Effector memory CD4-positive, alpha-beta T cell (primary cell): ENCODE results near the gene RTL5.
"Not testable (repeated sequence)": the region's sequence is repeated elsewhere in the genome, so short reads cannot be mapped to it uniquely, and the experiment has no call there.

Experiments used
- DNase-seq, 3 donors: peaks; one replicate each; pipeline ENCODE4 v3.0.0-alpha.2; 2020
- H3K27ac ChIP-seq: 2 replicates; pipeline ENCODE4 v1.7.0; 2013; ENCODE audit warnings: mild to moderate bottlenecking, low read length, moderate library complexity; ENCODE audit not compliant: insufficient read depth, poor library complexity, severe bottlenecking
- H3K27me3 ChIP-seq: replicated peaks from 2 replicates; pipeline ENCODE4 v1.7.0; 2013; ENCODE audit warnings: mild to moderate bottlenecking, low read length; ENCODE audit not compliant: insufficient read depth, control insufficient read depth, poor library complexity, severe bottlenecking
- H3K36me3 ChIP-seq: 2 replicates; pipeline ENCODE4 v1.7.0; 2013; ENCODE audit warnings: mild to moderate bottlenecking, low read length, moderate library complexity; ENCODE audit not compliant: control insufficient read depth, insufficient read depth
- H3K4me1 ChIP-seq: 2 replicates; pipeline ENCODE4 v1.7.0; 2013; ENCODE audit warnings: low read length, mild to moderate bottlenecking; ENCODE audit not compliant: control insufficient read depth, insufficient read depth, poor library complexity, severe bottlenecking
- H3K4me3 ChIP-seq: 2 replicates; pipeline ENCODE4 v1.7.0; 2013; ENCODE audit warnings: low read length, low read depth, mild to moderate bottlenecking; ENCODE audit not compliant: insufficient read depth, poor library complexity, severe bottlenecking
- H3K9me3 ChIP-seq: 2 replicates; pipeline ENCODE4 v1.7.0; 2013; ENCODE audit warnings: mild to moderate bottlenecking, low read length, moderate library complexity; ENCODE audit not compliant: control insufficient read depth
- total RNA-seq, 3 donors: gene quantifications; one replicate each; lab custom pipeline; 2026; lab: John Stamatoyannopoulos, UW

RTL5 gene
- total RNA-seq: 2.4 to 15.0 (median 8.5) reads per million in 3 donors

- Histone ChIP-seq H3K27ac (peak within 1 kb of the TSS; percentile 42), H3K9me3 (no peaks in the 10 kb centered on the region), H3K36me3 (no peaks in the 10 kb centered on the region), H3K4me1 (peaks cover 2% of the 10 kb centered on the region), H3K27me3 (no peaks in the 10 kb centered on the region), H3K4me3 (peak within 1 kb of the TSS; percentile 29)
- DNase-seq: peak; percentile 55 to 60 (median 59)
These were observed at the start of gene RTL5 for GRCh38 chrX:72131317-72132294. TSS of gene RTL5 (minus strand) at chrX:72131915.

DNA sequence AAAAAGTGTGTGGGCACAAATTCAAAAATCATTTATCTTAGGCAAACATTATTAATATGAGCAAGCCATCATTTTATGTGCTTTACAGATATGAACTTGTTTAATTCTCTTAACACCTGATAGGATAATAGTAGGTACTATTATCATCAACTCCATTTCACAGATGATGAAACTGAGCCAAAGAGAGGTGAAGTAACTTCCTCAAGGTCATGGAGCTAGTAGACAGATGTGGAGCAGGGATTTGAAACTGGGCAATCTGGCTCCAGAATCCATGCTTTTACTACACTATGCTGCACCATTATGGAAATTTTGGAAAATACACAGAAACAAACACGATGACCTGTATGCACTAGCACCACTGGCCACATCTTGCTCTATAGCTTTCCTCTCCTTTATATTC is 48.8 kb upstream of the RTL5 start:
- DNase-seq: no peak
- H3K4me1 ChIP-seq: no peaks in the 10 kb centered on the region
- H3K36me3 ChIP-seq: no peaks in the 10 kb centered on the region
- peak overlapping the region; percentile 61 for H3K27ac ChIP-seq
- no peaks in the 10 kb centered on the region for H3K9me3 ChIP-seq
- H3K4me3 ChIP-seq: peak overlapping the region; percentile 66
- no peaks in the 10 kb centered on the region for H3K27me3 ChIP-seq

GRCh38 chrX:72176981-72177380 is 45.3 kb upstream of the RTL5 start:
- Histone ChIP-seq H3K27me3 (no peaks in the 10 kb centered on the region), H3K9me3 (no peaks in the 10 kb centered on the region), H3K36me3 (no peaks in the 10 kb centered on the region), H3K27ac (no peak overlapping the region), H3K4me3 (no peak overlapping the region), H3K4me1 (no peaks in the 10 kb centered on the region)
- DNase-seq: no peak

DNA sequence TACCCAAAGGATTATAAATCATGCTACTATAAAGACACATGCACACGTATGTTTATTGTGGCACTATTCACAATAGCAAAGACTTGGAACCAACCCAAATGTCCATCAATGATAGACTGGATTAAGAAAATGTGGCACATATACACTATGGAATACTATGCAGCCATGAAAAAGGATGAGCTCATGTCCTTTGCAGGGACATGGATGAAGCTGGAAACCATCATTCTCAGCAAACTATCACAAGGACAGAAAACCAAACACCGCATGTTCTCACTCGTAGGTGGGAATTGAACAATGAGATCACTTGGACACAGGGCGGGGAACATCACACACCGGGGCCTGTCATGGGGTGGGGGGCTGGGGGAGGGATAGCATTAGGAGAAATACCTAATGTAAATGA is 44.6 kb upstream of the RTL5 start:
- H3K27ac ChIP-seq, H3K9me3 ChIP-seq, H3K27me3 ChIP-seq, H3K4me1 ChIP-seq, H3K4me3 ChIP-seq, H3K36me3 ChIP-seq, DNase-seq: not testable (repeated sequence)

DNA sequence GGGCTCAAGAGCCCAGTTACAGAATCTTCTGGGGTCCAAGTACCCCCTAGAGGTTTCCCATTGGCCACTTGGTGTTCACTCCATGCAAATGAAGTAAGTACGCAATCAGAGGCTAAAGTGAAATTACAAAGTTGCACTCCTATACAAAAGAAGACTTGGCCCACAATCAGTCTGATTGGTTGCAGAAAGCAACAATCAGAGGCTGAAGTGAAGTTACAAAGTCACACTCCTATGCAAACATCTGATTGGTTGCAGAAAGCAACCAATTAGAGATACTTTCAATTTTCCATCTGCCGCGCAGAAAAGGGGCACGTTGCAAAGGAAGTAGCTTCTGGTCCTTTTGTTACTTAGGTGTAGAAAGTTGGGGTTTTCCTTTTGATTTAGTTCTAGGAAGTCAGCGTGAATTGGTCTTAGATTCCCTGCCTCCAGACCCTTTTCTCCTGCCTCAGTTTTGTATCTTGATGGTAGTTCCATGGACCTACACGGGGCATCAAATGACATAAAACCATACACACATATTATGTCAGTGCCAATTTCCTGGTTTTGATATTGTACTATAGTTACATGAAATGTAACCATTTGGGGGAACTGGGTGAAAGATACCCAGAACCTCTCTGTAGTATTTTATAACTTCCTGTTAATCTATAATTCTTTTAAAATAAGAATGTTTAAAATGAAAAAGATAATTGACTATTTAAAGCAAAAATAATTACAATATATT is 37.5 kb upstream of the RTL5 start:
- no peak overlapping the region for H3K4me3 ChIP-seq

GRCh38 chrX:72165551-72165950 is 33.8 kb upstream of the RTL5 start:
- no peak for DNase-seq
- no peaks in the 10 kb centered on the region for H3K4me1 ChIP-seq

More for the DNA sequence above, 37.5 kb upstream of the RTL5 start:
- H3K9me3 ChIP-seq: no peaks in the 10 kb centered on the region
- H3K4me1 ChIP-seq: no peaks in the 10 kb centered on the region
- H3K27ac ChIP-seq: peak overlapping the region; percentile 60
- peak; percentile 5 to 43 (median 9) for DNase-seq
- no peaks in the 10 kb centered on the region for H3K36me3 ChIP-seq
- H3K27me3 ChIP-seq: no peaks in the 10 kb centered on the region

DNA sequence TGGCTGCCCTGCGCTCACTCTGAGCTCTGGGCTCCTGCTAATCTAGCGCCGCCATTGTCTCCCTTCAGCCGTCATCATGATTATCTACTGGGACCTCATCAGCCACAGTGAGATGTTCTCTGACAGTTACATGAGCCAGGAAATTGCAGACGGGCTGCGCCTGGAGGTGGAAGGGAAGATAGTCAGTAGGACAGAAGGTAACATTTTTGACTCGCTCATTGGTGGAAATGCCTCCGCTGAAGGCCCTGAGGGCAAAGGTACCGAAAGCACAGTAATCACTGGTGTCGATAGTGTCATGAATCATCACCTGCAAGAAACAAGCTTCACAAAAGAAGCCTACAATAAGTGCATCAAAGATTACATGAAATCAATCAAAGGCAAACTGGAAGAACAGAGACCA is 28.1 kb upstream of the RTL5 start:
- no peaks in the 10 kb centered on the region for H3K9me3 ChIP-seq
- H3K27ac ChIP-seq: no peak overlapping the region
- no peaks in the 10 kb centered on the region for H3K36me3 ChIP-seq
- no peaks in the 10 kb centered on the region for H3K4me1 ChIP-seq
- no peak for DNase-seq
- no peaks in the 10 kb centered on the region for H3K27me3 ChIP-seq
- H3K4me3 ChIP-seq: no peak overlapping the region

More at GRCh38 chrX:72165551-72165950, 33.8 kb upstream of the RTL5 start:
- no peaks in the 10 kb centered on the region for H3K9me3 ChIP-seq
- H3K27ac ChIP-seq: no peak overlapping the region
- H3K27me3 ChIP-seq: no peaks in the 10 kb centered on the region
- H3K36me3 ChIP-seq: no peaks in the 10 kb centered on the region
- H3K4me3 ChIP-seq: no peak overlapping the region

DNA sequence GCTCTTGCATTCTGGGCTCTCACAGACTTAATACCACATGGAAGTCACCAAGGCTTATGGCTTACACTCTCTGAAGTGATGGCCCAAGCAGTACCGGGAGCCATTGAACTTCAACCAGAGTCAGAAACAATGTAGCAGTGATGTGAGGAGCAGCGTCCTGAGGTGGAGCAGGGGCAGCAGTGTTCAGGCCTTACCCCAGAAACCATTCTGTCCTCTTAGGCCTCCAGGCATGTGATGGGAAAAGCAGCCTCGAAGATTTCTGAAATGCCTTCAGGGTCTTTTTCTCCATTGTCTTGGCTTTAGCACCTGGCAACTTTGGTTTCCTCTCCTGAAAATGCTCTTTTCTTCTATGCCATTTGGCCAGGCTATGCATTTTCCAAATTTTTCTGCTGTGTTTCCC is 27.1 kb upstream of the RTL5 start:
- H3K4me1 ChIP-seq: no peaks in the 10 kb centered on the region
- H3K27me3 ChIP-seq: no peaks in the 10 kb centered on the region
- H3K9me3 ChIP-seq: no peaks in the 10 kb centered on the region
- no peaks in the 10 kb centered on the region for H3K36me3 ChIP-seq
- no peak for DNase-seq
- no peak overlapping the region for H3K4me3 ChIP-seq
- H3K27ac ChIP-seq: no peak overlapping the region

DNA sequence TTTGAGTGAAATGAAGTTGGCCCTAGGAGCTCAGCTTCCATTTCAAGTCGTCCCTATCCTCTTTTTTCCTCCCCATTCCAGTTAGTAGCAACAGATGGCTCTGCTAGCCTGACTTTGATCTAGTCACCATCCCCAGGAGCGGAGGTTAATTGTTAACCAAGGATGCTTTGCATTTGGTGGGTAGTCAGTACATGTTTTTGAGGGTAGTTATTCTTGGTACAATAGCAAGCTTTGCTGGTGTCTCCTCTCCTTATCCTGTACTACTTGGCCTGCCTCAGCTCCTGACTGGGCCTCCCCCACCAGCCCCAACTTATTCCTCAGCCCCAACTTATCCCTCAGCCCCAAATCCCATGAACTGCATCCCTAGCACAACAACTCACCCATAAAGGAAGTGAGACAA is 14.8 kb upstream of the RTL5 start:
- H3K36me3 ChIP-seq: no peaks in the 10 kb centered on the region
- no peaks in the 10 kb centered on the region for H3K9me3 ChIP-seq
- no peaks in the 10 kb centered on the region for H3K27me3 ChIP-seq
- peaks cover 3% of the 10 kb centered on the region for H3K4me1 ChIP-seq
- DNase-seq: no peak
- no peak overlapping the region for H3K27ac ChIP-seq
- no peak overlapping the region for H3K4me3 ChIP-seq

GRCh38 chrX:72145181-72145580 is 13.5 kb upstream of the RTL5 start:
- DNase-seq: no peak
- H3K9me3 ChIP-seq: no peaks in the 10 kb centered on the region
- H3K36me3 ChIP-seq: no peaks in the 10 kb centered on the region
- no peak overlapping the region for H3K27ac ChIP-seq
- H3K4me1 ChIP-seq: peaks cover 5% of the 10 kb centered on the region
- no peaks in the 10 kb centered on the region for H3K27me3 ChIP-seq
- H3K4me3 ChIP-seq: no peak overlapping the region
